ENCODE results near the gene MAPK13.

The MAPK13 gene

DNA sequence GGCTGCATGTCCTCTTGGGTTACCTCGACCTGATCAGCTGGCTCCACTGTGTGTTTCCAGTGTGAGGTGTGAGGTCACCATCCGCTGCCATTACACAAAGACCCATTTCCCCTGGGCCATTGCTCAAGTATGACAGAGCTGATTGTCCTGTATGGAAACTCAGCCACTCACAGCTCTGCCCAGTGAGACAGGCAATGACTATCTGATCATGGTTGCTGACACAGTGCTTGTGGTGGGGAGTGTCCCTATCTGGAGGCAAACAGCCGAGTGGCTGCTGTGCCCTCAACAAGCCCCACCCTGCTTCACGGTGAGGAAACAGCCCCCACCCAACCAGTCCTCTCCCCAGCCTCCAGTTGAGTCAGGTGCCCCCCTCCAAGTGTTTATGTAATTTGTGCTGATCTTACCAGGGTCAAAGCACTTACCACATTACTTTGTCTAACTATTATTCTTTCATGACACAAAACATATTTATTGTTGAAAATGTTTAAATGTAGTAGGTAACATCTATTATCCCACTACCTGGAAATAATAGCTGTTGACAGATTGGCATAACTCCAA lies 11.7 kb upstream of the MAPK13 start:
- Histone ChIP-seq H3K27me3 (ENCODE audit: insufficient read depth, low read length, poor library complexity, severe bottlenecking) (no peaks in the 10 kb centered on the region), H4K20me1 (ENCODE audit: insufficient read depth, low read length, poor library complexity, severe bottlenecking) (no peaks in the 10 kb centered on the region), H3K9me3 (ENCODE audit: insufficient read depth, low read depth, low read length) (no peaks in the 10 kb centered on the region), H3K9me2 (replicated peaks; ENCODE audit: low read depth, low read length) (no peaks in the 10 kb centered on the region), H3K79me2 (ENCODE audit: insufficient read depth, low read length) (peaks cover 16% of the 10 kb centered on the region), H3F3A (ENCODE audit: low read depth) (peaks cover 18% of the 10 kb centered on the region), H3K4me2 (ENCODE audit: low read depth, low read length, poor library complexity, severe bottlenecking) (peak overlapping the region; percentile 17), H2AFZ (ENCODE audit: low read length) (no peak overlapping the region), H3K36me3 (ENCODE audit: insufficient read depth, low read length) (0 out of 2 replicates have a peak, but pooled peaks cover 4% of the 10 kb centered on the region), H3K9ac (ENCODE audit: low read depth, low read length, poor library complexity, severe bottlenecking) (peak overlapping the region; percentile 69), H3K4me1 (ENCODE audit: insufficient read depth, low read length, poor library complexity, severe bottlenecking) (peaks cover 90% of the 10 kb centered on the region), H3K4me3 (ENCODE audit: low read length, poor library complexity, severe bottlenecking) (peak overlapping the region; percentile 33)
- no peak for TF ChIP-seq EZH2phosphoT487 (IDR thresholded peaks at IDR 0.05; ENCODE audit: borderline replicate concordance)
- TF ChIP-seq, protein P1, sequence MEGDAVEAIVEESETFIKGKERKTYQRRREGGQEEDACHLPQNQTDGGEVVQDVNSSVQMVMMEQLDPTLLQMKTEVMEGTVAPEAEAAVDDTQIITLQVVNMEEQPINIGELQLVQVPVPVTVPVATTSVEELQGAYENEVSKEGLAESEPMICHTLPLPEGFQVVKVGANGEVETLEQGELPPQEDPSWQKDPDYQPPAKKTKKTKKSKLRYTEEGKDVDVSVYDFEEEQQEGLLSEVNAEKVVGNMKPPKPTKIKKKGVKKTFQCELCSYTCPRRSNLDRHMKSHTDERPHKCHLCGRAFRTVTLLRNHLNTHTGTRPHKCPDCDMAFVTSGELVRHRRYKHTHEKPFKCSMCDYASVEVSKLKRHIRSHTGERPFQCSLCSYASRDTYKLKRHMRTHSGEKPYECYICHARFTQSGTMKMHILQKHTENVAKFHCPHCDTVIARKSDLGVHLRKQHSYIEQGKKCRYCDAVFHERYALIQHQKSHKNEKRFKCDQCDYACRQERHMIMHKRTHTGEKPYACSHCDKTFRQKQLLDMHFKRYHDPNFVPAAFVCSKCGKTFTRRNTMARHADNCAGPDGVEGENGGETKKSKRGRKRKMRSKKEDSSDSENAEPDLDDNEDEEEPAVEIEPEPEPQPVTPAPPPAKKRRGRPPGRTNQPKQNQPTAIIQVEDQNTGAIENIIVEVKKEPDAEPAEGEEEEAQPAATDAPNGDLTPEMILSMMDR (conservative IDR thresholded peaks at IDR 0.05; ENCODE audit: low read length), result no peak

DNA sequence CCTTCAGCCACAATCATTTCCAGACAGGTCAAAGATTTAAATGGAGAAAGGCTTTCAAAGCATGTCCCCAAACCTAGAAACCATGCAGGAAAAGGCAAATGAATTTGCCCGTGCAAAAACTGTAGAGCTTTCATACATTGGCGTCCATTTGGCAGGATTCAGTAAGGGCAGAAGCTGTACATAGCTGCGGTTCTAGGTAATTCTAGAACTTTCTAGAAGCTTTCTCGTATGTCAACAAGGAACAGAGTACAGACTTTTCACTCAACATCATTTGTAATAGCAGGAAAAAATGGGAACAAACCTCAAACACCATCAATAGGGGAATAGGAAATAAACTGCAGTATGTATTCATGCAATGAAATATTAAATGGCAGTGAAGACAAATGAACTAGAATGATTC lies 11.1 kb upstream of the MAPK13 start:
- Histone ChIP-seq H3K36me3 (ENCODE audit: insufficient read depth, low read length) (0 out of 2 replicates have a peak, but pooled peaks cover 4% of the 10 kb centered on the region), H3K4me3 (ENCODE audit: low read length, poor library complexity, severe bottlenecking) (no peak overlapping the region), H3K27me3 (ENCODE audit: insufficient read depth, low read length, poor library complexity, severe bottlenecking) (no peaks in the 10 kb centered on the region), H3K79me2 (ENCODE audit: insufficient read depth, low read length) (peaks cover 16% of the 10 kb centered on the region), H3K9me2 (replicated peaks; ENCODE audit: low read depth, low read length) (no peaks in the 10 kb centered on the region), H3K9ac (ENCODE audit: low read depth, low read length, poor library complexity, severe bottlenecking) (peak overlapping the region; percentile 10), H3K4me1 (ENCODE audit: insufficient read depth, low read length, poor library complexity, severe bottlenecking) (peaks cover 85% of the 10 kb centered on the region), H3K4me2 (ENCODE audit: low read depth, low read length, poor library complexity, severe bottlenecking) (peak overlapping the region; percentile 17), H2AFZ (ENCODE audit: low read length) (no peak overlapping the region), H4K20me1 (ENCODE audit: insufficient read depth, low read length, poor library complexity, severe bottlenecking) (no peaks in the 10 kb centered on the region), H3K9me3 (ENCODE audit: insufficient read depth, low read depth, low read length) (no peaks in the 10 kb centered on the region), H3F3A (ENCODE audit: low read depth) (peaks cover 18% of the 10 kb centered on the region)
- TF ChIP-seq, protein P1 (conservative IDR thresholded peaks at IDR 0.05; ENCODE audit: low read length), result no peak
- TF ChIP-seq EZH2phosphoT487 (IDR thresholded peaks at IDR 0.05; ENCODE audit: borderline replicate concordance), result no peak

DNA sequence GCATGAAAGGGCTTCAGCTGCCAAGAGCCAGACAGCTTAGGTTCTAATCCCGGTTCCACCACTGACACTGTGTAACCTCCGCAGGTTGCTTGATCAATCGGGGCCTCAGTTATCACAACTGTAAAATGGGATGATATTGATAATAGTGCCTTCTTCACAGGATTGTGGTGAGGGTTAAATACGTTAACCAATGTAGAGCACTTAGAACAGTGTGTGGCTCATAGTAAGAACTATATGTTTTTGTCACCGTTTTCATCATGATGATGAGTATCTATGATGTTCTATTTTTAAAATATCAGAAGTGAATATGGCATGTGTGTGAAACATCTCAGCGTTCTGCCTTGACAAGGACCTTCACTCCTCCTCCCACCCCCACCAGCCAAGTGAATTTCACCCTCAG lies 10.3 kb upstream of the MAPK13 start:
- no peak overlapping the region for H3K4me3 ChIP-seq (ENCODE audit: low read length, poor library complexity, severe bottlenecking)
- no peaks in the 10 kb centered on the region for H3K9me3 ChIP-seq (ENCODE audit: insufficient read depth, low read depth, low read length)
- H3K9me2 ChIP-seq (replicated peaks; ENCODE audit: low read depth, low read length), result no peaks in the 10 kb centered on the region
- H3K9ac ChIP-seq (ENCODE audit: low read depth, low read length, poor library complexity, severe bottlenecking), result no peak overlapping the region
- peak overlapping the region; percentile 85 for H3K4me2 ChIP-seq (ENCODE audit: low read depth, low read length, poor library complexity, severe bottlenecking)
- H2AFZ ChIP-seq (ENCODE audit: low read length), result no peak overlapping the region
- H3K79me2 ChIP-seq (ENCODE audit: insufficient read depth, low read length), result peaks cover 16% of the 10 kb centered on the region
- peaks cover 77% of the 10 kb centered on the region for H3K4me1 ChIP-seq (ENCODE audit: insufficient read depth, low read length, poor library complexity, severe bottlenecking)
- H4K20me1 ChIP-seq (ENCODE audit: insufficient read depth, low read length, poor library complexity, severe bottlenecking), result no peaks in the 10 kb centered on the region
- H3K27me3 ChIP-seq (ENCODE audit: insufficient read depth, low read length, poor library complexity, severe bottlenecking), result no peaks in the 10 kb centered on the region
- TF ChIP-seq, protein P1 (conservative IDR thresholded peaks at IDR 0.05; ENCODE audit: low read length), result no peak
- TF ChIP-seq EZH2phosphoT487 (IDR thresholded peaks at IDR 0.05; ENCODE audit: borderline replicate concordance), result no peak
- peaks cover 16% of the 10 kb centered on the region for H3F3A ChIP-seq (ENCODE audit: low read depth)
- 0 out of 2 replicates have a peak, but pooled peaks cover 4% of the 10 kb centered on the region for H3K36me3 ChIP-seq (ENCODE audit: insufficient read depth, low read length)
